Adipocyte (in vitro differentiated cells): ENCODE data around the gene FILIP1L.

ENCODE experiments used
- DNase-seq: peaks from one replicate; pipeline ENCODE4 v3.0.0-alpha.2; 2015; ENCODE audit warnings: low read depth
- H3K27me3 ChIP-seq: replicated peaks from 2 replicates; pipeline ENCODE4 v1.7.0; 2013; ENCODE audit warnings: mild to moderate bottlenecking, low read length, moderate library complexity; ENCODE audit not compliant: control insufficient read depth, insufficient read depth
- H3K36me3 ChIP-seq: 2 replicates; pipeline ENCODE4 v1.7.0; 2013; ENCODE audit warnings: low read length, mild to moderate bottlenecking, moderate library complexity; ENCODE audit not compliant: control insufficient read depth, insufficient read depth, severe bottlenecking
- H3K4me1 ChIP-seq: 2 replicates; pipeline ENCODE4 v1.7.0; 2013; ENCODE audit warnings: mild to moderate bottlenecking, low read length, moderate library complexity; ENCODE audit not compliant: control insufficient read depth, insufficient read depth
- H3K4me3 ChIP-seq: 2 replicates; pipeline ENCODE4 v1.7.0; 2013; ENCODE audit warnings: mild to moderate bottlenecking, low read length, moderate library complexity
- H3K9ac ChIP-seq: 2 replicates; pipeline ENCODE4 v1.7.0; 2013; ENCODE audit warnings: mild to moderate bottlenecking, low read length, moderate library complexity
- H3K9me3 ChIP-seq: 2 replicates; pipeline ENCODE4 v1.7.0; 2013; ENCODE audit warnings: mild to moderate bottlenecking, low read length, moderate library complexity; ENCODE audit not compliant: control insufficient read depth

FILIP1L gene

GRCh38 chr3:99962703-99963102, 151.6 kb downstream of the FILIP1L start:
- no peaks in the 10 kb centered on the region for H3K9me3 ChIP-seq
- H3K4me3 ChIP-seq = no peak overlapping the region
- H3K36me3 ChIP-seq = no peaks in the 10 kb centered on the region
- H3K9ac ChIP-seq = no peak overlapping the region
- peak; percentile 77 for DNase-seq
- no peaks in the 10 kb centered on the region for H3K27me3 ChIP-seq
- peaks cover 59% of the 10 kb centered on the region for H3K4me1 ChIP-seq

GRCh38 chr3:99961756-99962515, 152.4 kb downstream of the FILIP1L start:
- Histone ChIP-seq H3K9ac (no peak overlapping the region), H3K4me3 (no peak overlapping the region), H3K4me1 (peaks cover 56% of the 10 kb centered on the region), H3K27me3 (no peaks in the 10 kb centered on the region), H3K9me3 (no peaks in the 10 kb centered on the region), H3K36me3 (no peaks in the 10 kb centered on the region)
- no peak for DNase-seq

GRCh38 chr3:99960941-99961340, 153.4 kb downstream of the FILIP1L start:
- no peaks in the 10 kb centered on the region for H3K36me3 ChIP-seq
- no peak overlapping the region for H3K9ac ChIP-seq
- peak overlapping the region; percentile 55 for H3K4me3 ChIP-seq
- peaks cover 46% of the 10 kb centered on the region for H3K4me1 ChIP-seq
- DNase-seq = no peak
- H3K9me3 ChIP-seq = no peaks in the 10 kb centered on the region
- H3K27me3 ChIP-seq = no peaks in the 10 kb centered on the region

DNA sequence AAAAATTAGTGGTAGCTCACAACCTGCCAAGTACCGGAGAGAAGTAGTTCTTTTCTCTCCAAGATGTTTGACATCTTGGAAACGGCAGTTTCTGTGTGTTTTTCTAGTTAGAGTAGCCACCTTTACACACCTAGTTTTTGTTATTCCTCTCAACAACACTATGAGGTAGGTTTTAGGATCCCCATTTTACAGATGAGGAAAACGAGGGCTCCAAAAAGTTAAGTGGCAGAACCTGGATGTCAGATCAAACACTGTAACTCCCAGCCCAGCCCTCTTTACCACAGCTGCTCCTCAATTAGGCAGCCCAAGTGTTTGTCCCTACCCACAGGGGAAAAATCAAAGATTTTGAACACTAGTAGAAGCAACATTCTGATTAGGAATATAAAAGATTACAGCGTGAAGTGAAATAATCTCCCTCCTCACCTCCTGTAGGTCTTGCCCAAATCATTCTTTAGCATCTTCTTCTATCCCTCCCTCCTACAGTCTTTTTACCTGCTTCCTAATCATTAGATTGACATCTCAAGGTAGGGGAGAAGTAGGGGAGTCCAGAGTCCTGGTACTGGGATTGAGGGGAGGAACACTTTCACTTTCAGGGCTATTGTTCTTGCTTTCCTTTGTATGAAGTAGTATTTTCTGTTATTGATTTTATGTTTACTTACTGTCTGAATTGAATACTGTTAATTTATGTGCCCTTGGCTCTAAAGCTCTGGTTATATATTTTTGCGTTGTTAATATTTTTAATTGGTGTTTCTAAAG, 154.0 kb downstream of the FILIP1L start:
- H3K9me3 ChIP-seq = no peaks in the 10 kb centered on the region
- H3K27me3 ChIP-seq = no peaks in the 10 kb centered on the region
- H3K36me3 ChIP-seq = no peaks in the 10 kb centered on the region
- no peak for DNase-seq
- peak overlapping the region; percentile 55 for H3K4me3 ChIP-seq
- H3K9ac ChIP-seq = no peak overlapping the region
- peaks cover 39% of the 10 kb centered on the region for H3K4me1 ChIP-seq

- no peaks in the 10 kb centered on the region for H3K9me3 ChIP-seq
- H3K9ac ChIP-seq = no peak overlapping the region
- no peaks in the 10 kb centered on the region for H3K27me3 ChIP-seq
- no peaks in the 10 kb centered on the region for H3K36me3 ChIP-seq
- no peak for DNase-seq
- peaks cover 30% of the 10 kb centered on the region for H3K4me1 ChIP-seq
- H3K4me3 ChIP-seq = no peak overlapping the region
Measured at GRCh38 chr3:99958222-99958912, 155.9 kb downstream of the FILIP1L start.

- Histone ChIP-seq H3K9me3 (no peaks in the 10 kb centered on the region), H3K36me3 (no peaks in the 10 kb centered on the region), H3K27me3 (no peaks in the 10 kb centered on the region), H3K4me1 (peaks cover 21% of the 10 kb centered on the region), H3K4me3 (no peak overlapping the region), H3K9ac (no peak overlapping the region)
- peak; percentile 64 for DNase-seq
Measured at GRCh38 chr3:99957151-99957796, 157.0 kb downstream of the FILIP1L start.

GRCh38 chr3:99955773-99956562, 158.3 kb downstream of the FILIP1L start:
- no peaks in the 10 kb centered on the region for H3K36me3 ChIP-seq
- no peak overlapping the region for H3K9ac ChIP-seq
- peaks cover 14% of the 10 kb centered on the region for H3K4me1 ChIP-seq
- no peak for DNase-seq
- H3K27me3 ChIP-seq = no peaks in the 10 kb centered on the region
- H3K4me3 ChIP-seq = no peak overlapping the region
- no peaks in the 10 kb centered on the region for H3K9me3 ChIP-seq

DNA sequence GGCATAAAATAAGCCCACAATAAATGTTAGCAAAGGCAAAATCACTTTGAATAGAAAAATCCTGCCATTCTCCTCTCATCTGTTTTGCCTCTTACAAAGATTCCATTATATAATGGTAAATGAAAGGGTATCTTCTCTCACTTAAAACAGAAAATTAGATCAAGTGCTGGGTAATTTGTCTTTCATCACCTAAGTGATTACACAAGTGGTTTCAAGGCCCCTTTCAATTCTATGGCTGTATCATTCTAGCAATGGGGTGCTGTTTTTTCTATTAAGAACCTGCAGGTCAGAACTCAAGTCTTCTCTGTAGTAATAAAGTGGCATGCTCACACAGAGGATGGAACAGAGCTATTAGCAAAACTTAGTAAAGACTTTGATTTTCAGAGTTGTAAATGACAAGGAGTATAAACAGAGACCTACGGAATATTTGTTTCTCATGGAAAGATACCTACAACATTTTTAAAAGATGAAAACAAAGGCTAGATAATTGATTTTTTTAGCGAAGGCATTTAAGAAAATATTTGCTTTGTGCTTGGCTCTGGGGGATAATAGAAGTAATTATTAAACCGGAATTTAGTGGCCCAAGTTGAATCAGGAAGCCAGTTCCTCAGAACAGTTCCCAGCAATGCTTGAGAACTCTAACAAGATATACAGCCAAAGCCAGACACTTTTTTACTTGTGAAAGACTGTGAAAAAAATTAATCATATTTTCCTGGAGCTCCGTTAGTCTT, 159.2 kb downstream of the FILIP1L start:
- Histone ChIP-seq H3K4me3 (no peak overlapping the region), H3K27me3 (no peaks in the 10 kb centered on the region), H3K36me3 (no peaks in the 10 kb centered on the region), H3K9me3 (no peaks in the 10 kb centered on the region), H3K4me1 (peaks cover 7% of the 10 kb centered on the region), H3K9ac (no peak overlapping the region)
- no peak for DNase-seq

- Histone ChIP-seq H3K4me3 (no peak overlapping the region), H3K9ac (no peak overlapping the region), H3K36me3 (no peaks in the 10 kb centered on the region), H3K9me3 (no peaks in the 10 kb centered on the region), H3K4me1 (peaks cover 7% of the 10 kb centered on the region), H3K27me3 (no peaks in the 10 kb centered on the region)
- DNase-seq = no peak
Measured at GRCh38 chr3:99953596-99953995, 160.7 kb downstream of the FILIP1L start.

GRCh38 chr3:99952306-99952705, 162.0 kb downstream of the FILIP1L start:
- H3K27me3 ChIP-seq = no peaks in the 10 kb centered on the region
- DNase-seq = peak; percentile 47
- H3K9me3 ChIP-seq = no peaks in the 10 kb centered on the region
- H3K9ac ChIP-seq = no peak overlapping the region
- H3K4me1 ChIP-seq = peaks cover 6% of the 10 kb centered on the region
- H3K36me3 ChIP-seq = no peaks in the 10 kb centered on the region
- H3K4me3 ChIP-seq = no peak overlapping the region
